ENCODE results near the gene WASL.
"Not testable (repeated sequence)": the region's sequence is repeated elsewhere in the genome, so short reads cannot be mapped to it uniquely, and the experiment has no call there.

Gene WASL

DNA sequence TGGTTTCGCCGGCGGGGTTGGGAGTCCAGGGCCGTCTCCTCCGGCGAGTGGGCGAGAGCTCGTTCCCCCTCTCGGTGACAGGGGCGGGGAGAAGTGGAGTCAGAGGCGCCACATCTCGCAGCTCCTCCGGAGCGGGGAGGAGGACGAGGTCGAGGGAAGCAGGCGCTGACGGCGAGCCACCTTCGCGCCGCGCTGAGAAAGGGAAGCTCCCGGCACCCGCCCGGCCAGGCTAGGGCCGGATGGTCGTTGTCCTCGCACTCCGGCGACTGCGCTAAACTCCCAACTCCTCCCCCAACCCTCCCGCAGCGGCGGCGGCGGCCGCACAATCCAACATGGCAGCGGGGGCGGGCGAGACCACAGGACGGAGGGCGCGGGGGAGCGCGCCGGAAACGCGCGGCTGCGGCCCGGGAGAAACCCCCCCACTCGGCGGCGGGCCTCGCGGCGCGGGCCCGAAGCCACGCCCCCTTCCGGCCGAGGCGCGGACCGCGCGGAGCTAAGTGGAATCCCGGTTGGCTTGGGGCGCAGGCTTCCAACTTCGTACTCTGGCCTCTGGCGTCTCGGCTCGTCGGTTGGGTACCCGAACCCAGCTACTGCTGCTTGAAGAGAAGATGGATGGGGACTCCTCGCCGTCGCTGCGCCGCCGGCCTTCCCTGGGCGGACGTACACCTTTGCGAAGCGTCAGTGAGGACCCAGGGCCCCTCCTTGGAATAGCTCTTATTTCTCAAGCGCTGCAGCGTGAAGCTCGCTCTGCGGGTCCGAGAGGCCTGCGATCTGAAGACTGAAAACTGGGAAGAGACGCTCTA is at the start of gene WASL:
WASL (minus strand) TSS at position 270 of the 803 bp plus-strand sequence; CDS start at position 1, 269 bp downstream.
- DNase-seq, result peak; percentile 64 to 83 (median 71)

GRCh38 chr7:123797673-123798531 is 49.1 kb upstream of the WASL start:
- no peak for DNase-seq

GRCh38 chr7:123796568-123796967 is 47.8 kb upstream of the WASL start:
- DNase-seq, result no peak

GRCh38 chr7:123795917-123796316 is 47.1 kb upstream of the WASL start:
- DNase-seq, result no peak

GRCh38 chr7:123795116-123795515 is 46.3 kb upstream of the WASL start:
- not testable (repeated sequence) for DNase-seq

DNA sequence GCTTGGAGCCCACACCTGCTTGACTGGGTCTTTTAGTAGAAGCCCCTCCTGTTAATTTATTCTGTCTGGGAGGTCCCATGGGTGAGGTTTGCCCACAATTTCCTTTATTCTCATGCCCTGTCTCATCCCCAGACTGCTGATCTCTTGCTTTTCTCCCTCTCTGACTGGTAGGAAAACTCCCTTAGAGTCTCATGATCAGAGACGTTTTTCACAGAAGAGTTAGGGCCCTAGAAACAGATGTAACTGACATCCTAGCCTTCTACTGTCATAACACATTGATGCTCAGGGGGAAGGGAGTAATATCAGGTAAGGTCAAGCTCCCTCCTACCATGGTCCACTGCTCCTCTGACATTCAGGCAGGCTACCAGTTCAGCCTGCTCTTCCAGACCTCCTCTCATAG is 43.7 kb upstream of the WASL start:
- DNase-seq, result no peak

GRCh38 chr7:123791001-123791400 is 42.2 kb upstream of the WASL start:
- DNase-seq, result no peak

- no peak for DNase-seq
These were observed 41.0 kb upstream of the WASL start for GRCh38 chr7:123789817-123790216.

DNA sequence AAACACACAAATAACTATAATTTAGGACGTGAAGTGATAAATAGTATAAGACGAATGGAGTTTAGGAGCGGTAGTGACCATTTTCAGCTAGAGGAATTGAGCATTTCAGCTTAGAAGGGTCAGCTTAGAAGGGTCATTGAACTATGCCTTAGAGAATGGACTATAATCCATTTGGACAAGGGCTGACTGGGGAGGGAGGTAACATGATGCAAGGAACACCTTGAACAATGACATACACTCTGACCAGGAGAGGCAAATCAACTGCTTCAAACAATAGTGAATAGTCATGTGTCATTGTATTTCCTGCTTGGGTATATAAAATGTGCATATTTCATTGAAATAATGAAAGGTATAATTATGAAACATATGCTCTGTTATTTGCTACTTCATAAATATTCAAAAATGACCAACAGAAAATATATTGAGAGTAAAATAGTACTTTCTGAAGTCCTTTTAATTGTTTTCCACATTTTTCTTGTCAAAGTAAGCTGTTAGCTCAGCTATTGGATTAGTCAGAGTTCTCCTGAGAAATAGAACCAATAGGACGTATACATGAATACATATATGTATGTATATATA is 40.5 kb upstream of the WASL start:
- DNase-seq, result no peak

- no peak for DNase-seq
These were observed 39.8 kb upstream of the WASL start for GRCh38 chr7:123788584-123788983.

DNA sequence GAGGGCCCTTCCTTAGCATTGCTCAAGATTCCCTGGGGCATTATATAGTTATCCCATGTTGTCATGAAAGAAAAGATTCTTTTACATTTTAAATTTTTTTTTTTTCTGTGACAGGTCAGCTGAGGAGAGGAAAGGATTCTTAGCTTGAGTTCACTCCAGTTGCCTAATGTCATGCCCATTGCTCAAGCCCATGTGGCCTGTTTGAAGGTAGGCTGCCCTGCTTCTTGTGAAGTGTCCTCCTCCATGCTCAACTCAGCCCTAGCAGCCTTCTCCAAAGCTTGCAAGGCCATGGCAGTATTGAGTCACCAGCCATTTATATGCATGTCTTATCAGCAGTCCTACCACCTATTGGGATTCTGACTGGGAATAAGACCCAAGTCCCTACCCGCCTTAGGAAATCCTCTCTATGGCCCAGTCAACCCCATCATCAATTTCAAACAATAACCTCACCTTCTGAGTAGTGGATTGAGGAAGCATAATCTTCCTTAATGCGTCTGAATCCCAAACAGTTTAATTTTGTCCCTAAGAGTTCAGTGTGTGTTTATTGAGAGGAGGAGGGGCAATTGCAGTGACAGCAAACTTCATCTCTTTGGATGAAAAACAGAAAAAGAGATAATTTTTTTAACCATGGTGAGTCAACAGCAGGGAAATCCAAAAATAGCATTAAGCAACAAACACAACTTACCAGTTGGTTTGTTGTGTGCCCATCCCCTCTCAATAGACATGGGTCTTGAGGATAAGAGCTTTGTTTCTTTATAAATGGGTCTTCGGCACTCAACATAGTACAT is 38.6 kb upstream of the WASL start:
- DNase-seq, result no peak

DNA sequence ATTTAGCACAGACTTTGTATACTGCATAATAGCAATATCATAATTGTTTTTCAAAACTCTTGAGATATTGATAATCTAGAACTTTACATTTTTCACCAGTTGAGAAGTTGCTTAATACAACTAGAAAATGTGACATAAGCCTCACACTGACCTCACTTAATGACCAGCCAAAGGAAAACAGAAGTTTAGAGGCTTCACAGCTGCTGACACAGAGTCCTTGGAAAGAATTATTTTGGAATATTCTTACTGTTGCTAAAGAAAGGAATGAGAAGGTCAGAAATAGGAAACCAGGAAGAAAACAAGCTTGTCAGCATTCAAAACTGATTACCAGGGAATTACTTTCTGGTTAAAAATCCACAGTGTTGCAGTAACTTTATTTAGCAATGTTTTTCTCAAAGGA is 35.5 kb upstream of the WASL start:
- no peak for DNase-seq

DNA sequence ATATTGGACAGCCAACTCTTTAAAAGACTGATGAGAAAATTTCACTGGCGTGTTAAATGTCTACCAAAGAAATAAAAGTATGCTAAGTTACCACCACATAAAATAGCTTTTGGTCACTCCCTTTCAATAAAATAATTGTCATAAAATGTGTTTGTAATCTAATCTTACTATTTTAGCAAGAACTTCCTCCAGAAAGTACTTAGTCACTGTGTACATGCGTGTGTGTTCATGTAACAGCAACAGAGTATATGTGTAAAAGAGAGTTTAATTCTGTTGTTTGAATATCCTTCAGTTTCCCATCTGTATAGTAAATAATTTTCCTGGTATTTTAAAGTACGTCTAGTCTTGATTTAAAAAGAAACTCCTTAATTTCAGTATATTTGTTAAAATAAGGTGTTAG is 35.0 kb upstream of the WASL start:
- DNase-seq, result no peak

GRCh38 chr7:123782071-123782798 is 33.4 kb upstream of the WASL start:
- no peak for DNase-seq

DNA sequence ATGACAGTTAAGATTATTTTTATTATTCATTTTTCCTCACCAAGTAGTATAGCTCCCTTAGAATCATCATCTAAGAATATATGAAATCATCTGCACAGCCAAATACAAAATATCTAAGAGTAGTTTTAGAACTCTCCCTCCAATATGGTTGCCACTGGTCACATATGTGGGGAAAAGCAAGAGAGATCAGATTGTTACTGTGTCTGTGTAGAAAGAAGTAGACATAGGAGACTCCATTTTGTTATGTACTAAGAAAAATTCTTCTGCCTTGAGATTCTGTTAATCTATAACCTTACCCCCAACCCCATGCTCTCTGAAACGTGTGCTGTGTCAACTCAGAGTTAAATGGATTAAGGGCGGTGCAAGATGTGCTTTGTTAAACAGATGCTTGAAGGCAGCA is 31.7 kb upstream of the WASL start:
- not testable (repeated sequence) for DNase-seq

GRCh38 chr7:123774496-123774895 is 25.7 kb upstream of the WASL start:
- no peak for DNase-seq

DNA sequence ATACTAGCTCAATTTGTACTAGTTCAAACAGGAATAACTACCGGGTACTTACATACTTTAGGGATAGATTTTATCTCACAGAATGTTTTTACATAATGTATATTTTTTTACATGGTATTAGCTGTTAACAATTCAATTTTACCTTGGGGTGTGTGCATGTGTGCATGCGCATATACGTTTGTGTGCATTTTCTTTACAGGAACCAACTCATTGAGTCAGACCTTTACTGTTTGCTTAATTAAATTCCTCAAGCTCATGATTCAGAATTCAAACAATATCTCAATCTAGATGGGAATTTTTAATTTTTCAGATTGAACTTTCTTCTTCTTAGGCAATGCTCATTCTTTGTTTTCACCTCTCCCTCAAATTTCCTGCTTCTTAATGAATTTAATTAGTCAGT is 24.7 kb upstream of the WASL start:
- DNase-seq, result no peak

GRCh38 chr7:123772652-123773051 is 23.8 kb upstream of the WASL start:
- DNase-seq, result no peak

DNA sequence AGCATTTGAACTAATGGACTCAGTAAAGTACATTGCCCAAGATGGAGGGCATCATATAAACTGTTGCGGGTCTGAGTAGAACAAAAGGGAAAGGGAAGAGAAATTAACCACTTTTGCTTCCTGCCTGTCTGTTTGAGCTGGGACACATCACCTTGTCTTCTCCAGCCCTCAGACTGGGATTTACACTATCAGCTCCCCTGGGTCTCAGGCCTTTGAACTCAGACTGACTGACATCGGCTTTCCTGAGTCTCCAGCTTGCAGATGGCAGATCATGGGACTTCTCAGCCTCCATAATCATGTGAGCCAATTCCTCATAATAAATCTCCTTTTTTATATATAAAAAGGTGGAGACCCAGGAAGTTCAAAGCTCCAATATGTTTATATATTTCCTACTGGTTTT is 23.0 kb upstream of the WASL start:
- no peak for DNase-seq

GRCh38 chr7:123771256-123771655 is 22.5 kb upstream of the WASL start:
- DNase-seq, result no peak

- no peak for DNase-seq
These were observed 21.6 kb upstream of the WASL start for GRCh38 chr7:123770378-123770777.

- DNase-seq, result no peak
These were observed 20.6 kb upstream of the WASL start for GRCh38 chr7:123769371-123769770.
